Stimulated activated CD4-positive, alpha-beta T cell treated with anti-CD3 and anti-CD28 coated beads, Interleukin-15, amount 100 ng/mL, for 48 hours (primary cell): ENCODE results near the gene LYST.
"Not testable (repeated sequence)": the region's sequence is repeated elsewhere in the genome, so short reads cannot be mapped to it uniquely, and the experiment has no call there.

Experiments
- DNase-seq, 2 donors: peaks; one replicate each; pipeline ENCODE4 v3.0.0-alpha.2; 2020; ENCODE audit warnings: low read depth in 2 of 2

LYST gene

GRCh38 chr1:235766794-235767285, 99.9 kb downstream of the LYST start:
- DNase-seq = no peak

- no peak for DNase-seq
These were observed 102.7 kb downstream of the LYST start for GRCh38 chr1:235763962-235764361.

GRCh38 chr1:235759336-235759735, 107.4 kb downstream of the LYST start:
- DNase-seq = no peak

- DNase-seq = no peak
These were observed 107.8 kb downstream of the LYST start for GRCh38 chr1:235758931-235759330.

GRCh38 chr1:235757587-235758096, 109.1 kb downstream of the LYST start:
- DNase-seq = no peak

- not testable (repeated sequence) for DNase-seq
These were observed 112.5 kb downstream of the LYST start for GRCh38 chr1:235754186-235754585.

GRCh38 chr1:235749755-235750300, 116.9 kb downstream of the LYST start:
- DNase-seq = no peak

GRCh38 chr1:235748747-235749146, 118.0 kb downstream of the LYST start:
- DNase-seq = no peak

GRCh38 chr1:235746245-235746644, 120.5 kb downstream of the LYST start:
- no peak for DNase-seq

GRCh38 chr1:235745503-235746136, 121.1 kb downstream of the LYST start:
- no peak for DNase-seq

GRCh38 chr1:235742914-235743599, 123.6 kb downstream of the LYST start:
- DNase-seq = no peak

- no peak for DNase-seq
These were observed 125.4 kb downstream of the LYST start for GRCh38 chr1:235741294-235741693.

- DNase-seq = no peak
These were observed 127.1 kb downstream of the LYST start for GRCh38 chr1:235739631-235740030.

GRCh38 chr1:235739124-235739523, 127.6 kb downstream of the LYST start:
- DNase-seq = no peak

GRCh38 chr1:235737751-235738150, 129.0 kb downstream of the LYST start:
- DNase-seq = no peak

GRCh38 chr1:235736263-235736662, 130.4 kb downstream of the LYST start:
- no peak for DNase-seq

- DNase-seq = no peak
These were observed 131.1 kb downstream of the LYST start for GRCh38 chr1:235735621-235736020.

- DNase-seq = no peak
These were observed 132.4 kb downstream of the LYST start for GRCh38 chr1:235734335-235734734.

- no peak for DNase-seq
These were observed 136.7 kb downstream of the LYST start for GRCh38 chr1:235730007-235730406.

- DNase-seq = no peak
These were observed 140.1 kb downstream of the LYST start for GRCh38 chr1:235726557-235726956.

- DNase-seq = no peak
These were observed 141.3 kb downstream of the LYST start for GRCh38 chr1:235725434-235725833.

GRCh38 chr1:235724730-235725129, 142.0 kb downstream of the LYST start:
- DNase-seq = no peak

GRCh38 chr1:235722858-235723257, 143.8 kb downstream of the LYST start:
- no peak for DNase-seq
